Measurements from ENCODE around the gene FOXK1. TPM values are rescaled to one million over a fixed set of nuclear protein-coding genes. Genes with fewer than 3 reads are reported as not detected.

FOXK1 gene
- total and polyA plus RNA-seq, 2 of the 13 experiments (the other 11 are each of a cell fraction or from before 2014, with no cell fraction given) = 4.6 to 8.8 TPM

- TF ChIP-seq NFIB (CRISPR knock-in tag; IDR thresholded peaks at IDR 0.05; ENCODE audit: borderline replicate concordance) (no peak), MED13 (CRISPR knock-in tag; IDR thresholded peaks at IDR 0.05) (no peak), KLF15 (CRISPR knock-in tag; IDR thresholded peaks at IDR 0.05; ENCODE audit: borderline replicate concordance) (no peak), ETS1 (CRISPR knock-in tag; IDR thresholded peaks at IDR 0.05) (no peak), ZNF557 (CRISPR knock-in tag; IDR thresholded peaks at IDR 0.05) (no peak), DNMT3B (CRISPR knock-in tag; conservative IDR thresholded peaks at IDR 0.05) (no peak), NR2F2 (IDR thresholded peaks at IDR 0.05; ENCODE audit: borderline replicate concordance, low read depth) (peak; percentile 51; the same call in 1 of the 2 replicates), KLF12 (CRISPR knock-in tag; IDR thresholded peaks at IDR 0.05; ENCODE audit: borderline replicate concordance) (no peak), THAP9 (CRISPR knock-in tag; IDR thresholded peaks at IDR 0.05; ENCODE audit: borderline replicate concordance) (no peak; the same call in 1 of the 2 replicates), RFX3 (CRISPR knock-in tag; IDR thresholded peaks at IDR 0.05) (no peak), ATAD3A (CRISPR knock-in tag; IDR thresholded peaks at IDR 0.05) (no peak), NAIF1 (CRISPR knock-in tag; IDR thresholded peaks at IDR 0.05; ENCODE audit: borderline replicate concordance) (peak; percentile 50; the same call in 1 of the 2 replicates), TCF7L2 (IDR thresholded peaks at IDR 0.05; ENCODE audit: low read depth, low read length) (no peak), AKNA (CRISPR knock-in tag; IDR thresholded peaks at IDR 0.05; ENCODE audit: borderline replicate concordance) (no peak)
- TF ChIP-seq, protein P1, sequence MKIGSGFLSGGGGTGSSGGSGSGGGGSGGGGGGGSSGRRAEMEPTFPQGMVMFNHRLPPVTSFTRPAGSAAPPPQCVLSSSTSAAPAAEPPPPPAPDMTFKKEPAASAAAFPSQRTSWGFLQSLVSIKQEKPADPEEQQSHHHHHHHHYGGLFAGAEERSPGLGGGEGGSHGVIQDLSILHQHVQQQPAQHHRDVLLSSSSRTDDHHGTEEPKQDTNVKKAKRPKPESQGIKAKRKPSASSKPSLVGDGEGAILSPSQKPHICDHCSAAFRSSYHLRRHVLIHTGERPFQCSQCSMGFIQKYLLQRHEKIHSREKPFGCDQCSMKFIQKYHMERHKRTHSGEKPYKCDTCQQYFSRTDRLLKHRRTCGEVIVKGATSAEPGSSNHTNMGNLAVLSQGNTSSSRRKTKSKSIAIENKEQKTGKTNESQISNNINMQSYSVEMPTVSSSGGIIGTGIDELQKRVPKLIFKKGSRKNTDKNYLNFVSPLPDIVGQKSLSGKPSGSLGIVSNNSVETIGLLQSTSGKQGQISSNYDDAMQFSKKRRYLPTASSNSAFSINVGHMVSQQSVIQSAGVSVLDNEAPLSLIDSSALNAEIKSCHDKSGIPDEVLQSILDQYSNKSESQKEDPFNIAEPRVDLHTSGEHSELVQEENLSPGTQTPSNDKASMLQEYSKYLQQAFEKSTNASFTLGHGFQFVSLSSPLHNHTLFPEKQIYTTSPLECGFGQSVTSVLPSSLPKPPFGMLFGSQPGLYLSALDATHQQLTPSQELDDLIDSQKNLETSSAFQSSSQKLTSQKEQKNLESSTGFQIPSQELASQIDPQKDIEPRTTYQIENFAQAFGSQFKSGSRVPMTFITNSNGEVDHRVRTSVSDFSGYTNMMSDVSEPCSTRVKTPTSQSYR (CRISPR knock-in tag; IDR thresholded peaks at IDR 0.05; ENCODE audit: borderline replicate concordance) = 0 out of 2 replicates have a peak, but pooled peaks have one; percentile 8
- TF ChIP-seq, protein P2, sequence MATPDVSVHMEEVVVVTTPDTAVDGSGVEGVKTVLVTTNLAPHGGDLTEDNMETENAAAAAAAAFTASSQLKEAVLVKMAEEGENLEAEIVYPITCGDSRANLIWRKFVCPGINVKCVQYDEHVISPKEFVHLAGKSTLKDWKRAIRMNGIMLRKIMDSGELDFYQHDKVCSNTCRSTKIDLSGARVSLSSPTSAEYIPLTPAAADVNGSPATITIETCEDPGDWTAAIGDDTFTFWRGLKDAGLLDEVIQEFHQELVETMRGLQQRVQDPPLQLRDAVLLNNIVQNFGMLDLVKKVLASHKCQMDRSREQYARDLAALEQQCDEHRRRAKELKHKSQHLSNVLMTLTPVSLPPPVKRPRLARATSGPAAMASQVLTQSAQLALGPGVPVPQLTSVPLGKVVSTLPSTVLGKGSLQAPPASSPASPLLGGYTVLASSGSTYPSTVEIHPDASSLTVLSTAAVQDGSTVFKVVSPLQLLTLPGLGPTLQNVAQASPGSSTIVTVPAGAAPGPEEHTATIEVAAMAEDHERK (CRISPR knock-in tag; IDR thresholded peaks at IDR 0.05; ENCODE audit: low read depth) = no peak
These were observed 60.0 kb downstream of the FOXK1 start (continued) for GRCh38 chr7:4742051-4742573.

Data from HepG2 (cell line).